HK-2 (cell line): Measurements from ENCODE around the gene CLEC16A.

ENCODE experiments used
- DNase-seq: peaks from one replicate; pipeline ENCODE4 v3.0.0-alpha.2; 2018; ENCODE audit not compliant: unreplicated experiment

Gene CLEC16A

DNA sequence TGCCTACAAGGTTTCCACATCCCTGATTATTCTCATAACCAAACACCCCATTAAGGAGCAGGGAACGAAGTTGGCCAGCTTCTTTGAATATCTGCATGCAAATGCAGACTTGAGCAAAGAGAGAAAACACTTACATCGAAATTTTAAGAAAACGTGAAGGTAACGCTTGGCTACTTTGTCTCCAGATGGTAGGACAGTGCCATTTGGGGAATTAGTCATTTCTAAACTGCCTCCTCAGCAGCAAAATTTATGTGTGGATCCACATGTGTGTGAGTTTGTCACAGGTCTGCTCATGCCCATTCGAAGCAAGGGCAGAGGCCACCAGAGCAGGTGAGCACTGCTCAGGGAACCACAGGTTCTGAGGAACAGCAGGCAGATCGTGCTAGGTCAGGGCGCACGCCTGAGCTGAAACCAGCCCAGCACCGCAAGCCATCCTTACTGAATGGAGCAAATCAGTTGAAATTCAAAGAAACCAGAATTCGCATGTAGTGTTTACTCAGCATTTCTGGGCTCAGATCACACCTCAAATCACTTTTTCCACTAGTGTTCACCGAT lies 231.5 kb downstream of the CLEC16A start:
- no peak for DNase-seq

DNA sequence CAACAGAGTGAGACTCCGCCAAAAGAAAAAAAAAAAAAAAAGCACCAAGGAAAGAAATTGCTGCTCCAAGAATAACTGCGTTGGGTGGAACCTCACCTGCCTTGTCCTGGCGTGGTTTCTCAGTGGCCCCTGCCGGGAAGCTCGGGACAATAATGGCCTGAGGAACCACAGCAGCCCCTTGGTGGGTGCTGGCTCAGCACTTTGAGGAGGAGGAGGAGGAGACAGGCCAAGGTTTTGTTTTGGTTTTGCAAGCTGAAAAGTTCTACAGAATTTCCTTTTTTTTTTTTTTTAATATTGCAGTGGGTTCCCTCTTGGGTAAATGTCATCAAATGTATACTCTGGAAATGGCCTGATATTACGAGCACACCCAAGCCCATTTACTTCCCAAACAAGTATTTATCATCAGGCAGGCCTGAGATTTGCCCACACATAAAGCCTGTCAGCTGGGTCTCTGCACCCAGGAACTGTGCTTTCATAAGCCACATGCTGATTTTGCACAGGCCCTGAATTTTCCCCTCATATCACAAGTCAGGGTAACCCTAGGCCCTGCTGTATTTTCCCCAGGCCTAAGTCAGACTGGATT lies 233.3 kb downstream of the CLEC16A start:
- no peak for DNase-seq

- DNase-seq, result no peak
These were observed 234.1 kb downstream of the CLEC16A start for GRCh38 chr16:11178424-11178823.

DNA sequence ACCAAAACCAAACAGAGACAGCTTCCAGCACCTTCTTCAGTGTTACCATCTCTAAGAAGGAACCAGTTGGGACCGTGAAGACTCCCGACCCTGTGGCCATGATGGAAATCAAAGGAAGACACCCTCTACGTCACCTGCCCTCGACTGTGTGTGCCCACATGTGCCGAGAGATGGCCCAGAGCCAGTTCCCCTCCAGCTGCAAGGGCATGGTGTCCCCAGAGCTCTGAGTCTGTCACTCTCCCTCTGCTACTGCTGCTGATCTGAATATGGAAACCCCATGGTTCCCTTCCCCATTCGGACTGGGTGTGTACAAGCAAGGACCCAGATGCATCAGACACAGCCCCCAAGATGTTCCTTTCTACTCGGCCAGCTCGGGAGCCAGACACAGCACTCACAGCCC lies 235.2 kb downstream of the CLEC16A start:
- no peak for DNase-seq

- DNase-seq, result no peak
These were observed 236.1 kb downstream of the CLEC16A start for GRCh38 chr16:11180489-11180888.

DNA sequence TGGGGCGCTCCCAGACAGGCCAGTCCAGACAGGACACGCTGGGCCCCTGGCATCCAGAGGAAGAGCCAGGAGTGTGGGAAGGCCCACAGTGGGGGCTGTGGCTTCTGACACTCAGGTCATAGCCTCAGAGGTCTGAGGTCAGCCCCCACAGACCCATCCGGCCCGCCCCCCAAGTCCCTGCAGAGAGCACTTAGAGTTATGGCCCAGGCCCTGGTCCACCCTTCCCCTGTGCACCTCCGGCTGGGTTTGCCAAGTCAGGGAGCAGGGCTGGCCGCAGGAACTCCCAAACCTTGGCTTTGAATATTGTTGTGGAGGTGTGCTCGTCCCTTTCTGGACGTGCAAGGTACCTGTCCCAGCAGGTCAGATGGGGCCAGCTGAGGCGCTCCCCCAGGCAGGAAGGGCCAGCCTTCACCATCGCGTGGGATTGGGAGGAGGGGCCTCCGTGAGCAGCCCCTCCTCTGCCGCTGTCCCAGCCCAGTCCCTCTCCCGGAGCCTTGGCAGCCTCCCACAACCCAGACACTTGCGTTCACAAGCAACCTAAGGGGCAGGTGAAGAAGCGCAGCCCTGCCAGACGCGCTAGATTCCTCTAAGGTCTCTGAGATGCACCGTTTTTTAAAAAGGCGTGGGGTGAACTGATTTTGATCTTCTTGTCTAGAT lies 237.0 kb downstream of the CLEC16A start:
- DNase-seq, result no peak

- no peak for DNase-seq
These were observed 237.5 kb downstream of the CLEC16A start for GRCh38 chr16:11181899-11182279.

GRCh38 chr16:11182411-11182810 lies 238.0 kb downstream of the CLEC16A start:
- no peak for DNase-seq

DNA sequence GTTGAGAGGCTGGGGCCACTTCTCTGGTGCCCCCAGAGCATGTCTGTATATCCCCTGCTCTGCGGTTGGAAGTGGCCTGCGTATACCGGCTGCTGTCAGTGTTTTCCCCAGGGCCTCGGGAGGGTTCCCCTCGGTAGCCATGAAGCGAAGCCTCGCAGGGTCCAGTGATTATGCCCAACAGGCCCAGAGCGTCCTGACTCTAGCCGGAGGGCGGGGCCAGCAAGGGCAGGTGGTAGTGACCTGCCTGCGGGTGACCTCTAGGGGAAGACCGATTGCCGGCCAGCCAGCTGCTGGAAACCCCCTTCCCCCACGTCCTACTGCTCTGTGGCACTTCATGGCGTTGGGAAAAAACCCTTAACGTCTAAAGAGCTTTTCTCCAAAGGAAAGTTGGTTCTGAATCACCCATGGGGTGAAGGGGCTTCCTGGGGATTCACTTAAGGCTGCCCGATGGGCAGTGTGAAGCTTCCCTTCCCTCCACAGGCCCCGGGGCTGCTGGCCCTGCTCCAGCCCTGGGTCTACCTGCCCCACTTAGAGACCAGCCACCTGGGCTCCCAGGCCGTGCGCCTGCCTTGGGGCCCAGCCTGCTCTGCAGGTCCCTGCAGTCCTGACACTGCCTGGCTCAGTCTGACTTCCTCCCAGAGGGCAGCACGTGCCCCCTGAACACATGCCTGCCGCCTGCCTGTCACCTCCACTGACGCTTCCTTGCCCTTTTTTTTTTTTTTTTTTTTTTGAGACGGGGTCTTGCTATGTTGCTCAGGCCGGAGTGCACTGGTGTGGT lies 238.9 kb downstream of the CLEC16A start:
- no peak for DNase-seq

- no peak for DNase-seq
These were observed 239.6 kb downstream of the CLEC16A start for GRCh38 chr16:11183951-11184350.

DNA sequence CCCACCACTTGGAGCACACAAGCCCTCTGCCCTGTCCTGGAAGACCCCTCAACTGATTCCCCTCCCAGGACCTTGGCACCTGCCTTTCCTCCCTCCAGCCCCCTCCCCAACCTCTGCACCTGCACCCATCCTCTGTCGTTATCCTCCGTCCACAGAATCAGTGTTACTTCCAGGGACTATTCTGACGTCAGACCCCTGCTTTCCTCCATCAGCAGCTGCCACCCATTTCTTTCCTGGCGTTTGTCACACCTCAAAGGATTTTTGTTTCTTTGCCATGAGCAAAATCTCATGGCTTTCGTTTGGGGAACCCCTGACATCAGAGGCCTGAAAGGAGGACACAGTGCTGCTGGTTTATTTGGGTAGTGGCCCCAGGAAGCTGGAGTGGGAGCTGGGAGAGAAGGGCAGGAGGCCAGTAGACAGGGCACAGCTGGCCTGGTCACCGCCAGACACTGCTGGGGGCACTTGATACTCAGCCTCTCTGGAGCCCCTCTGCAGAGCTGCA lies 243.2 kb downstream of the CLEC16A start:
- DNase-seq, result no peak

DNA sequence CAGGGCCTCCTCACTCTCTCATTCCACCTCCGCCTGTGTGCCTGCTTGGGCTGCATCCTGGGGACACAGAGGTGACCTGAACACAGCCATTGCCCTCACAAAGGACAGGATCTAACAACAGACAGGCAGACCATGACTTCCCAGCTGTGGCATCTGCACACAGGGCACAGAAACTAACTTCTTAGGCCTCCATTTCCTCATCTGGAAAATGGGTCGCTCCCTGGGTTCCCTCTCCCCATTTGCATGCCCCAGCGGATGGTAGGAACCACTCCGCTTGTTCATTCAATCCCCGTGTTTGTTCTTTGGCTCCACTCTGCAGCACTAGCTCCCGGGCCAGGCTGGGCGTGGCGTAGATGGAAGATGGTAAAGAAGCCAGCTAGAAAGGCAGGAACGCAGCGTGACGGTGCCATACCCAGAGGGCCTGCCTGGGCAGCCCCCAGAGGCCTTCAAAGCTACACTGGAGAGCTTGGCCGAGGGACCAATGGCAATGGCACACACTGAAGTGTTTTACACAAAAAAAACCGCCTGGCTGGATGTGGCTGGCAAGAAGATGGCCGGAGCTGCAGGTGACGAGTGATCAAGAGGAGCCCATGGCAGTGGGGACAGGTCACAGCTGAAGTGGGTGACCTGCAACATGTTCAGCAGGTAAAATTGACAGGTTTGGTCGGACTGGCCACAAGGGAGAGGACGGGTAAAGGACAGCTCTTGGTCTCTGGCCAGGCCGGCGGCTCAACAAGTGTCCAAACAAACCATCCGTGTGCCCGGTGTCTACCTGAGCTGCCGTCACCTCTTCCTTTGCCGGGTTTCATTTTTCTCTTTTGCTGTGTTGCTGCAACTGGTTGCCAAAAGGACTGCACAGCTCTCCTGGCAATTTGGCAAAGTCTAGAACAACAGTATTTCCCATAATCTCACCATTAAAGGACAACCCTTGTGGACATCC lies 244.7 kb downstream of the CLEC16A start:
- DNase-seq, result no peak

DNA sequence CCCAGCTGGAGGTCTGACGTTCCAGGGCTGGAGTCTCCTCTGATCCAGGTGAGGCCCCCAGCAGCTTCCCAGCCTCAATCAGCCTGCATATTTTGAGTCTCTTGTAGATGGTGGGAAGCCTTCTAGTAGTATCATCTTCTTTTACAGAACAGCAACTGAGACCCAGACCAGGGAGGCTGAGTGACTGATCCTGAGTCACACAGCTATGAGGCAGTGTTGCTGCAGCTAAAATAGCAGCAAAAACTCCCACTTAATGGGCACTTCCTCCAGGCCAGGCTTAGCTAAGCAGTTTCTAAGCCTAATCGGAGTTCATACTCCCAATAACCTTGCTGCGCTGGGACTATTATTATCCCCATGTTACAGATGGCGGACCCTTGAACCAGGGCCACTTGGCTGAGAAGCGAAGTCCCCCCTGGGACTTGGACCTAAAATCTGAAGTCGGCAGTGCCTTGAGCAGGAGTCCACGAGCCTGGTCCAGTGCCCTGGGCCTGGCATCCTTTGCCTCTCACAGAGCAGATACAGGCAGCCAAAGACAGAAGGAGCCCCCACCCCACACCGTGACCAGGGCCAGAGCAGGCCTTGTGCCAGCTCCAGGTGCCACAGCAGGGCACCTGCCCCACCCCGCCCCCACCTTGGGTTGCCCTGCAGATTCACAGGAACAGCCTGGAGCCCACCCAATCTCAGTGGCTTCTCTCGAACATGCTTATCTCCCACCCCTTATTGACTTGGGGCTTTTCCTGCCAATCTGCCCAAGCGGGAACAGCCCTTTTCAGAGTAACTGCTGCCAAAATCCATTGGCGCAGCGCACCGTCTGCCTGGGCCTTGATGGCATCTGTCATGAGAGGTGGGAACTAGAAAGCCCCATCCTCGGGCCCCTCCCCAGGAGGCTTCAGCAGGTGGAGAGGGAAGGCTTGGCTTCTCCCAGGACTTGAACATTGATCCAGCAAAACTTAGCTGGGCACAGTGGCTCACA lies 246.5 kb downstream of the CLEC16A start:
- DNase-seq, result no peak

- no peak for DNase-seq
These were observed 247.3 kb downstream of the CLEC16A start for GRCh38 chr16:11191665-11192064.

DNA sequence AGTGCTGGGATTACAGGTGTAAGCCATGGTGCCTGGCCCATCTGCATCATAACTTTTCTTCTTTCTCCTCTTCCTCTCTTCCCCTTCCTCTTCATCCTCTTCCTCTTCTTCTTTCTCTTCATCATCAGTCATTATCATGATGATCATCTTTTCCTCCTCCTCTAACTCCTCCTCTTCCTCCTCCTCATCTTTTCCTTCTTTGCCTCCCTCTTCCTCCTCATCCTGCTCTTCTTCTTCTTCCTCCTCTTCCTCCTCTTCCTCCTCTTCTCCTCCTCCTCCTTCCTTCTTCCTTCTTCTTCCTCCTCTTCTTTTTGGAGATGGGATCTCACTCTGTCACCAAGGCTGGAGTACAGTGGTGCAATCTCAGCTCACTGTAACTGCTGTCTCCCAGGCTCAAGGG lies 249.1 kb downstream of the CLEC16A start:
- no peak for DNase-seq

GRCh38 chr16:11194913-11195312 lies 250.5 kb downstream of the CLEC16A start:
- no peak for DNase-seq

- no peak for DNase-seq
These were observed 252.0 kb downstream of the CLEC16A start for GRCh38 chr16:11196286-11196828.

GRCh38 chr16:11198375-11198774 lies 254.0 kb downstream of the CLEC16A start:
- no peak for DNase-seq

- no peak for DNase-seq
These were observed 254.5 kb downstream of the CLEC16A start for GRCh38 chr16:11198828-11199227.

DNA sequence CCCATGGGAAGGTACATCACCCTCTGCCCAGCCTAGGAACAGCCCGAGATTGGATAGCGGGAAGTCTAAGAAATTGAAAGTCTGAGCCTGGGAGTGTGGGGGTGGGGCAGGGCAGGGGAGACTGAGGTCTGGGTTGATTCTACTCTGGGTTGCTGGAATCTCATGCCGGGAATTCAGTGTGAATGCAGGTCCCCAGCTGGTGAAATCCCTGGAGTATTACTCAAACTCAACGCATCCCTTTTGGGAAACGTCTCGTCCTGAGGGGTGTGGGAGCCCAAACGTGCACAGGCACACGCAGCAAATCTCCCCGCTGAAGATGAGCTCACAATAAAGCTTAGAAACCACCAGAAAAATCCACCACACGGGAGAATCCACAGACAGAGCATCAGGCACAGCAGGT lies 256.2 kb downstream of the CLEC16A start:
- no peak for DNase-seq
